ENCODE data around the gene IQCF2. TPM values are rescaled to one million over a fixed set of nuclear protein-coding genes. Genes with fewer than 3 reads are reported as not detected.

IQCF2 gene
- total and polyA plus RNA-seq, 9 of the 15 experiments (the other 6 are each of a cell fraction or from before 2014, with no cell fraction given) = not detected

GRCh38 chr3:51891242-51892039, 30.0 kb downstream of the IQCF2 start:
- no peak for ATAC-seq
- Histone ChIP-seq H4K20me1 (replicated peaks; ENCODE audit: control insufficient read depth, insufficient read depth, low read length) (no peaks in the 10 kb centered on the region), H3K4me1 (replicated peaks in 1 of 2; ENCODE audit: control insufficient read depth in 2 of 2, insufficient read depth in 2 of 2, low read length in 2 of 2) (no peaks in the 10 kb centered on the region; a peak in 1 of 5 replicates), H3K27ac (ENCODE audit: extremely low read depth, low read depth, low read length) (no peak overlapping the region), H3K9me1 (ENCODE audit: control insufficient read depth, insufficient read depth, low read length) (no peaks in the 10 kb centered on the region), H3K27me3 (ENCODE audit: control insufficient read depth in 2 of 2, insufficient read depth in 2 of 2, low read length in 2 of 2) (peaks cover 4 to 23% of the 10 kb centered on the region in 2 experiments; a peak in 3 of 5 replicates), H3K9me3 (replicated peaks; ENCODE audit: control insufficient read depth, insufficient read depth, low read depth, low read length) (no peaks in the 10 kb centered on the region), H2AFZ (ENCODE audit: low read depth, low read length) (no peak overlapping the region), H3K4me2 (ENCODE audit: insufficient read depth, low read length) (no peak overlapping the region), H3K9ac (ENCODE audit: insufficient read depth in 1 of 2, low read depth in 2 of 2, low read length in 2 of 2) (no peak overlapping the region), H3K4me3 (no peak overlapping the region), H3K79me2 (ENCODE audit: control insufficient read depth, insufficient read depth, low read length) (no peaks in the 10 kb centered on the region), H3K36me3 (ENCODE audit: control insufficient read depth, insufficient read depth, low read length) (no peaks in the 10 kb centered on the region)
- ChIA-PET CTCF (ENCODE audit: low intra/inter-chr PET ratio) (no interaction called here), POLR2A (no interaction called here)
- FAIRE-seq = no peak
- intact Hi-C loops (cut with micrococcal nuclease) = no loop called here
- TF ChIP-seq, protein P1, sequence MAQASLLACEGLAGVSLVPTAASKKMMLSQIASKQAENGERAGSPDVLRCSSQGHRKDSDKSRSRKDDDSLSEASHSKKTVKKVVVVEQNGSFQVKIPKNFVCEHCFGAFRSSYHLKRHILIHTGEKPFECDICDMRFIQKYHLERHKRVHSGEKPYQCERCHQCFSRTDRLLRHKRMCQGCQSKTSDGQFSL (CRISPR knock-in tag; IDR thresholded peaks at IDR 0.05) = no peak
- TF ChIP-seq, protein P1 (tag; IDR thresholded peaks at IDR 0.05) = no peak
- TF ChIP-seq ZNF174 (CRISPR knock-in tag; IDR thresholded peaks at IDR 0.05) = no peak
- TF ChIP-seq ZBTB11 (CRISPR knock-in tag; IDR thresholded peaks at IDR 0.05) = no peak
- no peak for TF ChIP-seq CBX2 (IDR thresholded peaks at IDR 0.05; ENCODE audit: insufficient read depth, low read length, poor library complexity, severe bottlenecking)
- TF ChIP-seq ZNF146 (CRISPR knock-in tag; IDR thresholded peaks at IDR 0.05; ENCODE audit: unreplicated experiment) = no peak
- TF ChIP-seq KDM4B (IDR thresholded peaks at IDR 0.05; ENCODE audit: borderline replicate concordance in 2 of 2, low read depth in 1 of 2) = no peak
- TF ChIP-seq ARID1B (IDR thresholded peaks at IDR 0.05) = no peak
- TF ChIP-seq ATF7 (IDR thresholded peaks at IDR 0.05) = no peak
- TF ChIP-seq ZNF589 (CRISPR knock-in tag; IDR thresholded peaks at IDR 0.05; ENCODE audit: low read depth) = no peak
- no peak for TF ChIP-seq CHD2 (IDR thresholded peaks at IDR 0.05; ENCODE audit: low read depth, low read length)
- TF ChIP-seq ILF3 (IDR thresholded peaks at IDR 0.05; ENCODE audit: borderline replicate concordance) = no peak
- BruUV-seq (replicated peaks) = no TSS peak
- DNase-seq (ENCODE audit: extremely low read depth in 1 of 4, low spot score in 3 of 4) = no peak
- in situ Hi-C loops (cut with MboI) = no loop called here
- 0% methylated on average over 5 of the region's 7 CpGs for WGBS (ENCODE audit: insufficient coverage, low coverage, missing lambda C conversion rate)

All from K562 (cell line).